GM12891 (cell line): ENCODE results near the gene NAALADL2.

ENCODE experiments used
- PAX5 ChIP-seq: IDR thresholded peaks from 2 replicates; pipeline ENCODE4 v1.6.1; 2011; ENCODE audit warnings: low read length, moderate library complexity, mild to moderate bottlenecking; ENCODE audit not compliant: insufficient read depth, severe bottlenecking
- POLR2AphosphoS5 ChIP-seq: IDR thresholded peaks from 2 replicates; pipeline ENCODE4 v1.6.1; 2011; ENCODE audit warnings: low read depth, low read length, control low read depth
- SPI1 ChIP-seq: IDR thresholded peaks from 2 replicates; pipeline ENCODE4 v1.6.1; 2011; ENCODE audit warnings: low read depth, low read length, control low read depth

DNA sequence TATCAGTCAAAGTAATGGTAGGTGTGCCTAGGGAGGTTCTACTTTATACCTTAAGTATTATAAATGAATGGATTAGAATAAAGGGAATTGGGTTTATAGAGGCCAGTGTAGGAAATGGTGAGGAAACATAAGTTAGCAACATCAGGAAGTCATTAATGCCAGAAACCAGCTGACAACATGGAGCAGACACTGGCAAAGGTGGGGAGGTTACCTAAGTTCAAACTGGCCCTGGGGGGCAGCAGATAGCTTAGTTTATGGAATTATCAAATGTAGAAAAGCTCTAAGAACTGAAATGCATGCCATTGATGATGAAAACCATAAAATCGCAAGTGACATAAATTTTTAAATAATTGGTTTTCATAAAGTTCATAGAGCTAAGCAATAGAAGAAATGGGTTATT lies 498.6 kb downstream of the NAALADL2 start:
- TF ChIP-seq PAX5 (no peak), POLR2AphosphoS5 (no peak), SPI1 (no peak)
